HG03108 (cell line): ENCODE data around the gene LBH.

Experiments
- ATAC-seq: cut with Tn5 transposase; IDR thresholded peaks from one replicate; pipeline ENCODE4 v1.9.1; 2021; ENCODE audit warnings: moderate library complexity; ENCODE audit not compliant: unreplicated experiment

LBH gene

DNA sequence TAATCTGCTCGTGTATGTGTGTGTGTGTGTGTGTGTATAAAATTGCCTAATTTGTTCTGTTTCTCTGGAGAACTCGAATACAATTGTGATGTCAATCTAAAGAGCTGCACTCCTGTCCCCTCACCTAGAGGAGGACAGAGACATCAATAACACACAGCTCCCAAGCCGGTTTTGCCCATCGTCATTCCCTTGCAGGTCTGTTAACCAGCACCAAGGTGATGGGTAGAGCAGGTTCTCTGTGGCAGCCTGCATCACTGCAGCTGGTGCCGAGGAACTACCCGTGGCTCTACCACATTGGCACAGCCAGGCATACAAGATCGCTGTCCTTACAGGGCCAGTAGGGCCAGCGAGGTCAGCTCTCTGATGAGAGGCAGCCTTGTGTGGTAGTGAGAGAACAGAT lies 41.0 kb downstream of the LBH start:
- no peak for ATAC-seq

DNA sequence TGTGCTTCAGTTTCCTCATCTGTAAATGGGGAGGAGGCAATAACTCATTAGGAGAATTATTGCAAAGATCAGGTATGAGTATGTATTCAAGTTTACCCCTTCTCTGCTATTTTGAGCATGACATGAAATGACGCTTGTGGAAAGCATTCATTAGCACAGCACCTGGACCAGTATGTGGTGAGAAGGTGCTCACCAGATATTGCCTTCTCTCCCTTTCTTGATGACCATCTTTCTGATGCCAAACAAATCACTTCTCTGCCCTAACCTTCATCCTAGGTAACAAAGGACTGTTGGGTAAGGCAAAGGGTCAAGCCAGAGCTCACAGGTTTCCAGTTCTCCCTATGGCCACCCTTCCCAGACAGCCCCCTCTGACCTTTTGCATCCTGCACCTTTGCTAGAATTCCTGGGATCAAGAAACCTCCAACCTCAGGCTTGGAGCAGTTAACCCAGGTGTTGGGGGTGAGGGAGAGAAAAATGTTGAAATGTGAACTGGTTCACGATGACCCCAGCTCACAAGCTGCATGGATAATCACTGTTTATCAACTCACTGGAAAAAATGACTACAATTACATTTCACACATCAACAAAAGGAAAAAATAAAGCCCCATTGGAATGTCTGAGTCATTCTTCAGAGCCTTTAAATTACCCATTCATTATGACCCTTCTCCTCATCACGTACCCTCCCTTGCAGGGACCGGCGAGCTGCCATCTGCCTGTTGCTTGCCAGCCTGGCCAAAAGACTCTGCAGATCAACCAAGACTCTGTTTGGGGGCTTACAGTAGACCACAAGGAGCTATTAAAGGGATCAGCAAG lies 41.6 kb downstream of the LBH start:
- no peak for ATAC-seq

DNA sequence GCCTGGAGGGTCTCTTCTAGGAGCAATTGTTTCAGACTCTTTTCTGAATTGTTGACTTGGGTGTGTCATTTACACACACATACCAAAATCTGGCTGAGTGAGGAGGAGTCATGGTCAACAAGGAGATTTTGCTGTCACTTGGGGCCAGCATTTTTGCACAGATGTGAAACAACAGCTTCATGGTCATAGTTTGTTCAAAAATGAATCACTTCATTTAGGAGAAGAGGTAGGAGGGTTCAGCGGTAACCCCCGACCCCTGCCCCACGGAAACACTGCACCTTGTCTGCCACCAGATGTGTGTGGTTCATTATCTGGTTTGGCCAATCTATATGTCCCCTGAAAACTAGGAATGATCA lies 42.2 kb downstream of the LBH start:
- no peak for ATAC-seq

DNA sequence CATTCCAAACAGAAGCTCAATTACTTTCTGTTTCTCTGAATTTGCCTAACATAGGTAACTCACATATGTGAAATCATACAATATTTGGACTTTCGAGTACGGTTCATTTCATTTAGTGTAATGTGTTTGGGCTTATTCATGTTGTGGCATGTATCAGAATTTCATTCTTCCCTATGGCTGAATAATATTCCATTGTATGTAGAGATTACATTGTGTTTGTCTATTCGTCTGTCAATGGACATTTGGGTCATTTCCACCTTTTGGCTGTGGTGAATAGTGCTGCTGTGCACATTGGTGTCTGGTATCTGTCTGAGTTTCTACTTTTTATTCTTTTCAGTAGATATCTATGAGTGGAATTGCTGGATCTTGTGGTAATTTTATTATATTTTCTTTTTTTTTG lies 43.9 kb downstream of the LBH start:
- ATAC-seq, result no peak

DNA sequence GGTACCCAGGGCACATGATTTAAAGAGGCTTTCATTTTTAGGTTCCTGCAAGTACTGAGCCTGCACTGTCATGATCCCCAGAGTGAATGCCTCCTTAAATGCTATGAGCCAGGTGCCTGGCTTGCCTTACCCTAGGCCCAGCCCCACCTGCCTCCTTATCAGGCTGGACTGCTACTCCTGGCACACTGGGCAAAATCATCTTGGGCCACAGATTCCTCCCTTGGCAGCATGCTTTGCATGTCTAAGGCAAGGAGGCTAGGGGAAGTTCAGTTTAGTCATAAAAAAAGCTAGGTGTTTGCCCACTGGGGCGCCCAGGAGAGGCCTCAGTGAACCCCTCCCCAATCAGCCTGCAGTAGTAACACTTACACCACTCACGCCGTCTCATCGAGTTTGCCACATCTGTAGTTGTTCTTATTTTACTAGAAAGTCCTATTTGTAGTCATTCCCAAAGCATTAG lies 45.1 kb downstream of the LBH start:
- peak; percentile 64 for ATAC-seq

DNA sequence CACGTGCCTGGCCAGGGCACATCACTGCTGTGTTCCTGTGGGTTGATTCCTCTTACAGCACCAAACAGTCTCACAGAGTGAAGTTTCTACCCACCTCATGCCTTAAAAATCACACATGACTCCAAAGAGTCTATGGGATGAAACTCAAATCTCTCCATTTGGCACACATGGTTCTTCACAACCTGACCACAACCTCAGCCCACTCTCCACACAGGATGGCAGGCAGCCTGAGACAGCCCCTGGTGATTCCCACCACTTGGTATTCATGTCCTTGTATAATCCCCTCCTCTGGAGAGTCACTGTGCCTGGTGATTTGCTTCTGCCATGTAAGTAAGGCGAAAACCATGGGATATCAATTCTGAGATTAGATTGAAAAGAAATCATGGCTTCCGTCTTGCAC lies 46.2 kb downstream of the LBH start:
- ATAC-seq, result no peak

DNA sequence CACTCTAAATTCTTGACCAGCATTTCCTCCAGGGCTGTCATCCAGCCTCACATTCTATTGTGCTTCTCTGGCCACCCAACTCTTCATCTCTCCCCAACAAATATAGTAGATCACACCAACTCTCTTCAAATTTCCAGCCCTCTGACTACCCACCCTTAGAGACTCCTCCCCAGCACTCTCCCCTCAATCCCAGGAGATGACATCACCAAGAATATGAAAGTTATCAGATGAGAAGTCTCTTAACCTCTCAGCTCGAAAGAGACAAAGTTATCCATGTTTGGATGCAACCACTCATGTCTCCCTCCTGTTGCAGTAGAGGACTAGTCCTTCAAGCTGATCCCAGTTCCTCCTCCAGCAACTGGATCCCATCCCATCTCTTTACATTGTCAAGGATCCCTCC lies 47.1 kb downstream of the LBH start:
- no peak for ATAC-seq

DNA sequence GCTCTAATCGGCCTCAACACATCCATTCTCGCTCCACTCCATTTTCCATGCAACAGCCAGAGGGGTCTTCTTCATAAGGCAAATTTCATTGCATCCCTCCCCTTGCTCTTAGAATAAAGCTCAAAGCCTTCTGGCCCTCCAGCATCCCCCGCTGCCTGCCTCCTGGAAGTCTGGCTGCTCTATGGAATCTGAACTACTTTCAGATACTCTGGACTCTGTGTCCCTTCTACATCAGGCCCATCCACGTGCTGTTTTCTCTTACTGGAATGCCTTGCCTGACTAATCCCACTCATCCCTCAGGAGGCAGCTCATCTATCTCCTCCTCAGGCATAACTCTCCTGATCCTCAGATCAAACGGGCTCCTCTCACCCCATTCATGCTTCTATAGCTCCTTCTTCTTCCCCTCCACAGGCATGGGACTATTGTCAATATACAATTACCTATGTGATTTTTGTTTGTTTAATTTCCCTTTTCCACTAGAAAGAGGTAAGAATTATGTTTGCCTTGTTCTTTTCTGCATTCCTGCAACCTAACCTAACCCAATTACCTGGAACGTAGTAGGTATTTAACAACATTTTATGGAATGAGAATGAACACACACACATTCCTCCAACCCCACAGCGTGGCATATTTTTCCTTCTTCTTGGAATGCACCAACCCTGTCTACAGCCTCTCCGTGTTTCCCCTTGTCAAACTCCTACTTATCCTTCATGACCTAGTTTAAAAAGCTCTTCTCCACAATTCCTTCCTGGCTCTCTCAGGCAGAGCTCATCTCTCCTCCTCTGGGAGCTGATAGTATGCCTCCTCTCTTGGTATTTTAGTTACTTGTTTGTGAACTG lies 49.5 kb downstream of the LBH start:
- no peak for ATAC-seq

DNA sequence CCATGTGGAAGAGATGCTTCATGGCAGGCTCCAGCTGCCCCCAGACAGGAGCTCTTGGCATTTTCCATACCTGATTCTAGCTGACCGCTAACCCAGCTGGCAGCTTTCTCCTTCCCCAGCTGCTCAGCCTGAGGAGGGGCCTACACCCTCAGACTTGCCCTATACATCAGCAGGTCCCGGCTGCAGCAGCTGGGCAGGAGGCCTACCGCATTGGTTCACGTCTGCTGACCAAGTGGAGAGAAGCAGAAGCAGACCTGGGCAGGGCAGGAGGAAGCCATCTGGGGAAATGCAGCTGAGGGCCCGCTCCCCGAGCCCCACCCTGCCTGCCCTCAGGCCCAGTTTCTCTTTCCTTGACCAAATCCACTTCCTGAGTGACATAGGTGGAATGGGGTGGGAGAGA lies 50.7 kb downstream of the LBH start:
- ATAC-seq, result peak; percentile 86

DNA sequence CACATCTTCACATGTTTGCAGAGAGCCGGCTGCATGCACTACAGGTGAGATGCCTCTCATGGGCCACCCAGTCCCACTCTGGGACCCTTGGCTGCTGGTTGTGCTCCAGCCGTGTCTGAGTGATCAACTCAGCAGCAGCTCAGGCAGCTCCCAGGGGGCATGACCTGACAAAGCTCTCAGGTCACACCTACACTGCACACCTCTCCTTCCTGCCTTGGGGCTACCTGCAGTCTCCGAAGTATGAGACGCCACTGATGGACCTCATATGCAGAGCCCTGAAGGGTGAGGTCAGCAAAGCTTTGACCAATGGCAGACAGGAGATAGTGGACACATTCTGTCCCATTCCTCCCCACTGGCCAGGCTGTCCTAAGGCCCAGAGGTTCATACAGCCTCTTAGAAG lies 51.4 kb downstream of the LBH start:
- no peak for ATAC-seq

DNA sequence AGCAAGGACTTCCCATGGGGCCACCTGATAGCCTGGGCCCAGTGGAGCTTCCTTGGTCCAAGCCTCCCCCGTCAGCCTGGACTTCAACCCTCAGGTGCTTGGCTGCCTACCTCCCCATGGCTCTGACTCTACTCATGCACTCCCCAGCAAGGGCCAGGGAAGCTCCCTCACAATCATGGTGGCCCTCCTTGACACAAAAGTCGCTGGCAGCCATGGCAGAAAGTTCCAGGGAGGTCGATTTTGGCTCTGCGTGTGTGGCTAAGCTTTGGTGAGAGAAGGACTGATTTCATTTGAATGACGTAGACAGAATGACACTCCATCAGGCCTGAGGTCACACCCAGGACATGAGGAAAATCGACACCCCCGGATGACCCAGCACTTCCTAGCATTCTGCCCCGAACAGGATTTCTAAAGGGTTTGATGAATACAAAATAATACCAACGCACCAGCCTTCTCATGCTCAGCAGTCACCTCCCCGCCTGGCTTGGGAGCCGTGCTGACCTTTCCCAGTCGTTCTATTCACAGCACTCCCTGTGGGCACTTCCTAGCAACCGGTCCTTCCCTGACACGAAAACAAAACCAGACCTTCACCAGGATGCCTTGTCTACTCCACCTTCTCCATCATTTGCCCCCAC lies 52.7 kb downstream of the LBH start:
- no peak for ATAC-seq

DNA sequence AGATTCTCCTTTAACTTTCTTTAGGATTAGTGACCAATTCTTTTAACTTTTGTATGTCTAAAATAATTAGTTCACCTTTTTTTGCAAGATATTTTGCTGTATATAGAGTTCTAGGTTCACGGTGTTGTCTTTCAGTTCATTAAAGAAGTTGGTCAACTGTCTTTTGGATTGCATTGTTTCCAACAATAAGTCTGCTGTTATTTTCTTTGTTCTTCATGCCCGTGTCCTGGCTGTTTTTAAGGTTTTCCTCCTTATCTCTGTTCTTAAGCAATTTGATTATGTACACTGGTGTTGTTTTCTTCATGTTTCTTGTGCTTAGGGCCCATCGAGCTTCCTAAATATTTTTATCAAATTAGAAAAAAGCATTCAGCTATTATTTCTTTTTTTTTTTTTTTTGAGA lies 54.4 kb downstream of the LBH start:
- no peak for ATAC-seq

DNA sequence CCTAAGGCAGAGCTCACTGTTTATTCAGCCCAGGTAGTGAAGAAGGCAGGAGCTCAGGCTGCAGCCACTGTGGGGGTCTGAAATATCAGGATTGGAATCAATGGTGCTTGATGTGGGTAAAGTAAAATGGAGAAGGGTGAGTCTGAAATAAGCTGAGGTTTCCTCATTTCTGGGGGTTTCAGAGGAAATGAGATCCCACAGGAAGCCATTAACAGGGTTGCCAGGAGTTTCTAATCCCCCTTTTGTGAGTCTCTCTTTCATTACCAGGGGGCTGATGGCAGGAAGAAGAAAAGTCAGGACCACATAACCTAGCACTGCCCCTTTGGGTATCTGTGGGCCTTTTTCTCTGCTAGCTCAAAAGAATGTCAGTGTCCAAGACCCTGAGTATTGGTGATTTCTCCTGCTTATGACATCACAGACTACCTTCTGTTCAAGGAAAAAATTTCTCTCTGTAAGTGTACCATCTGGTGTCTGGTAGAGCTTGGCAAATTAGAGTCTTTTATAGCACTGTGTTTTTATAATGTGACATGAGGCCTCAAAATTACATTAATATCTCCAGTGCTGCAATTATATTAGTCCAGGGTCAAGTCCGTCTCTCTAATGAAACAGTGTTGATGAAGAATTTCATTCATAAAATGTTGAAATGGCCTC lies 56.0 kb downstream of the LBH start:
- ATAC-seq, result no peak

DNA sequence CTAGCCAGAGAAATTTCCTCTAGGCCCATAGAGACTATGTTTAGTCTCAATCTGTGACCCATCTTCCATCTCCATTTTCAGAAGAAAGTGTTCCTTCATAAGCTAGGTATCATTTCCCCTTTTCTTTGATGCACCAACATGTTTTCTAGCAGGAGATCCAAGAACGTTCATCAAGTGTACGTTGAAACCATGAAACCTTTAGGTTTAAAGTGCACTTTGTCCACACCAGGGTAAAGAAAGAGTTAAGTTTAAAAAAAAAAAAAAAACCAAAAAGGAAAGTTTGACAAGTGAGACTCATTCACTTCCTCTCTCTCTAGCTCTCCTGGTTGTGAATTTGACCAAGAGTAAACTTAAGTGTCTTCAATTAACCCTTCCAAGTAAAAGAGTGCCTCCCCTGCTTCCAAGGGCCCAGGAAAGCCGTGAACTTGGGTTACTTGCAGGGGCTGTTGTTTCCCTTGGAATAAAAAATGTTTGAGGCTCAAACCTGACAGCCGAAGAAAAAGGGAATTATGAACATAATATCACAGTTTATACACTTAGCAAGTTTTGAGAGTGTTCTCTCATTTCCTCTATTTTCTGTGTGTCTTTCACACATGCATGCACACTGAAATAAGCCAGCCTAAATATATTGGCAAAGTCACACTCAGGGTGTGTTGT lies 56.7 kb downstream of the LBH start:
- ATAC-seq, result peak; percentile 62

DNA sequence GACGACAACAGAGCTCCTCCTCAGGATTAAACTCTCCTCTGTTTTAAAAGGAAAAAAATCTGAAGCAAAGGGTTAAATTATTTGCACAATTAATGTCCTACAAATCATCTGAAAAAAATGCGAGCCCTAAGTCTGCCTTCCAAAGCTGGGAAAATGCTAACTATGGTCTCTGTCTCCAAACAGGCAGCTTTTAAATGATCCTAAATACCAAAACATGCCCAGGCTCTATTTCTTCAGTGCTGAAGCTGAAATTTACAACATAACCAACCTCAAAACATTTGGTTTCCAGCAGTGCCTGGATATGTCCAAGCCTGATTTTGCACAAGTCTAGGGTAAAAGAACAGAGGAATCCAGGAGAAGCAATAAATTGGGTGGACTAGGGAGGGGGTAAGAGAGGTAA lies 57.2 kb downstream of the LBH start:
- no peak for ATAC-seq

DNA sequence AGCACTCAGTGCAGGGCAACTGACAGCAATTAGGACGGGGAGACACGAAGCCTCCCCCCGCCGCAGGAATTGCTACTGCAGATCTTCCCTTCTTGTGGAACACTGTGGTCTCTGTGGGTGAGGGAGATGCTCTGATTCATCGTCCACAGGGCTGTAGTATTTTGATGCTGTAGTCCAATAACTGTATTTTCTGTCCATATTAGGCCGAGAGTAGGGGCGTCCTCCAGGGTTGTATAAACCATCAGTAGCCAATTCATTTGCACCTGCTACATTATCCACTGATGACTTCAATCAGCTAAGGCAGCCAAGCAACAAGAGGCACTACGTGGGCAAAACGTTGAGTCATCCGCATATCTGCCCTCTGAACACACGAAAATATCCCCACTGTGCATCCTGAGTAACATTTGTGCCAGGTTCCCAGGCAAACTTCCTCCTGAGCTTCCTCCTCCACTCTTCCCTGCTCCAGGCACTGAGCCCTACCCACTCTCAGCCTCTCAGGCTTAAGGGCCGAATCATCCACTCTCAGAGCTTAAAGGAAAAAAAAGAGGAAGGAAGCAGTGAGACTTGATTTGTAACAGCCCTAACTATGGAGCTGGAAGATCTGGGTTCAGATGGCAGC lies 62.1 kb downstream of the LBH start:
- no peak for ATAC-seq

DNA sequence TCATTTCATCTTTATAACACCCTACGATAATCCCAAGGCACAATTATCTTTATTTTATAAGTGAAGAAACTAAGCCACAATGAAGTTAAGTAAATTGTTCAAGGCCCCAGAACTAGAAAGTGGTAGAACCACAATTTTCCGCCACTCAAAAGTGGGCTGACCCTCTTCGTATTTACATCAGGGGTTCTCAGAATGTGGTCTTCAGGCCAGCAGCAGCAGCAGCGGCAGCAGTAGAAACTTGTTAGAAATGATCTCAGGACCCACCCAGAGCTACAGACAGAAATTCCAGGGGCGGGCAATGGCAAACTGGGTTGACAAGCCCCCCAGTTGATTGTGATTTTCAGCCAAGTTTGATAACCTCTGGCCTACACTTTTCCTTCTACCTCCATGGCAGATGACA lies 62.8 kb downstream of the LBH start:
- no peak for ATAC-seq

DNA sequence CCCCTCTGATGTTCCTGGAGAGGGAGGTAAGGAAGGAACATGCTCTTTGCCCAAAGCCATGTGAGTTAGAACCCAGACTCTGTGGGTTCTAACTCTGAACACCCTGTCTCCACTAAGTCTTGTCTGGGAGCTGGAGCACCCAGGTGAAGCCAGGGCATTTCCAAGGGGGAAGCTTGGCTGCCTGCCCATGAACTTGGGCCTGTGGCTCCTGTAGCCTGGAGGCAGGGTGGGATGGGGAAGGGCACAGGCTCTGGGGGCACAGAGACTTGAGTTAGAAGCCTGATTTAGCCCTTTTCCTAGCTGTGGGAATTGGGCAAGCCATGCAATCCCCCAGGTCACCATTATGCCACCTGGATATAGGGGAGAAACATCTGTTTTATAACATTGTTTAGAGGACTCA lies 65.2 kb downstream of the LBH start:
- ATAC-seq, result no peak

DNA sequence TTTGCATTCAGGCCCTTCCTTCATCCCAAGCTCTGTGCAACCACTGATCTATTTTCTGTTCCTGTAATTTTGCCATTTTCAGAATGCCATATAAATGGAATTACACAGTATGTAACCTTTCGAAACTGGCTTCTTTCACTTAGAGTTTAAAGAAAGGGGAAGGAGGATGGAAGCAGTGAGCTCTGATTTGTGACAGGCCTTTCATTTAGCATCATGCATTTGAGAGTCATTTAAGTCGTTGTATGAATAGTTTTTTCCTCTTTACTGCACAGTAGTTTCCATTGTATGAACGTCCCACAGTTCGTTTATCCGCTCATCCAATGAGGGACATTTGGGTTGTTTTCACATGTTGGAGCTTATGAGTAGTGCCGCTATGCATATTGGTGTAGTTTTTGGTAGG lies 67.0 kb downstream of the LBH start:
- ATAC-seq, result no peak

DNA sequence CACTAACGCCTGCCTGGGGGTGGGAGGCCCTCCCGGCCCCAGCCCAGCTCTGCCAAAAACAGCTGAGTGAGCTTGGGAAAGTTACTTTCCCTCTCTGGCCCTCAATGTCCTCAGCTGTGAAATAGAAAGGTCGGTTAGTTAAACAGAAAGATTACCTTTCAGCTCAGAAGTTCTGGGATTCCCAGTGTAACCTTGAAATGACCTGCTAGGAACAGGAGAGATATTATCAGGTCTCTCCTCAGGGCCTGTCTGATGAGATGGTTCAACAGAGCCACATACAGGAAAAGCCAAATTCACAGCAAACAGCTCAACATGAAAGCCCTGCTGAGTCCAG lies 68.8 kb downstream of the LBH start:
- ATAC-seq, result no peak
